ENCODE measurements around the gene LAMA2. TPM values are rescaled to one million over a fixed set of nuclear protein-coding genes. Genes with fewer than 3 reads are reported as not detected.

The LAMA2 gene
- total RNA-seq, 1 experiment from 2014 or later = 4.2 TPM

- Histone ChIP-seq H3K18ac (ENCODE audit: insufficient read length, low read depth, low read length) (no peak overlapping the region), H2BK15ac (ENCODE audit: low read depth, low read length) (no peak overlapping the region), H4K91ac (ENCODE audit: insufficient read length, low read depth, low read length) (no peak overlapping the region), H3K56ac (ENCODE audit: insufficient read length, low read depth, low read length) (no peak overlapping the region), H3K4ac (ENCODE audit: low read depth, low read length) (no peak overlapping the region), H2AK5ac (ENCODE audit: insufficient read length, low read length) (no peak overlapping the region), H2BK5ac (ENCODE audit: insufficient read length, low read length) (no peak overlapping the region), H3K9ac (ENCODE audit: extremely low read depth, insufficient read length, low read length) (no peak overlapping the region), H4K8ac (replicated peaks; ENCODE audit: insufficient read length, low read depth, low read length) (no peak overlapping the region), H3K79me1 (ENCODE audit: insufficient read depth, low read depth, low read length, poor library complexity, severe bottlenecking) (no peaks in the 10 kb centered on the region), H2BK120ac (ENCODE audit: low read depth, low read length, poor library complexity, severe bottlenecking) (no peak overlapping the region), H3K14ac (ENCODE audit: insufficient read depth, low read length) (no peak overlapping the region), H3K23me2 (ENCODE audit: insufficient read length, low read depth, low read length, poor library complexity, severe bottlenecking) (no peaks in the 10 kb centered on the region), H3K4me2 (ENCODE audit: insufficient read depth, insufficient read length, low read length) (no peak overlapping the region), H3K23ac (ENCODE audit: insufficient read length, low read depth, low read length) (no peak overlapping the region), H2BK20ac (ENCODE audit: low read depth, low read length, poor library complexity, severe bottlenecking) (no peak overlapping the region), H4K5ac (ENCODE audit: insufficient read length, low read depth, low read length) (no peak overlapping the region), H2BK12ac (ENCODE audit: insufficient read length, low read depth, low read length) (no peak overlapping the region), H3K4me1 (ENCODE audit: insufficient read depth, low read length) (no peaks in the 10 kb centered on the region; the same call in 1 of the 2 replicates), H4K20me1 (ENCODE audit: control insufficient read depth, insufficient read depth, insufficient read length) (no peaks in the 10 kb centered on the region), H3K9me3 (ENCODE audit: control insufficient read depth, low read depth, low read length) (no peaks in the 10 kb centered on the region), H3K27ac (ENCODE audit: insufficient read length, low read depth, low read length) (no peak overlapping the region), H3K27me3 (ENCODE audit: insufficient read depth, low read length) (no peaks in the 10 kb centered on the region), H2AFZ (ENCODE audit: low read length) (no peak overlapping the region), H3K79me2 (ENCODE audit: insufficient read depth, low read length) (no peaks in the 10 kb centered on the region), H3T11ph (ENCODE audit: low read length) (no peak overlapping the region)
- Mint-ChIP-seq H3K4me1 (peaks cover 17 to 21% of the 10 kb centered on the region in 2 experiments), H3K9me3 (no peaks in the 10 kb centered on the region; a peak in 1 of 5 replicates), H3K36me3 (ENCODE audit: insufficient read depth in 1 of 3, low read depth in 3 of 3) (no peaks in the 10 kb centered on the region), H3K27me3 (ENCODE audit: low read depth) (no peaks in the 10 kb centered on the region), H3K27ac (no peak overlapping the region; a peak in 1 of 7 replicates), H3K4me3 (no peak overlapping the region)
- WGBS (ENCODE audit: extremely low coverage, insufficient read length, low lambda C conversion rate) = no CpG with 5 or more reads among the region's 7 CpGs
- TF ChIP-seq, protein P1, sequence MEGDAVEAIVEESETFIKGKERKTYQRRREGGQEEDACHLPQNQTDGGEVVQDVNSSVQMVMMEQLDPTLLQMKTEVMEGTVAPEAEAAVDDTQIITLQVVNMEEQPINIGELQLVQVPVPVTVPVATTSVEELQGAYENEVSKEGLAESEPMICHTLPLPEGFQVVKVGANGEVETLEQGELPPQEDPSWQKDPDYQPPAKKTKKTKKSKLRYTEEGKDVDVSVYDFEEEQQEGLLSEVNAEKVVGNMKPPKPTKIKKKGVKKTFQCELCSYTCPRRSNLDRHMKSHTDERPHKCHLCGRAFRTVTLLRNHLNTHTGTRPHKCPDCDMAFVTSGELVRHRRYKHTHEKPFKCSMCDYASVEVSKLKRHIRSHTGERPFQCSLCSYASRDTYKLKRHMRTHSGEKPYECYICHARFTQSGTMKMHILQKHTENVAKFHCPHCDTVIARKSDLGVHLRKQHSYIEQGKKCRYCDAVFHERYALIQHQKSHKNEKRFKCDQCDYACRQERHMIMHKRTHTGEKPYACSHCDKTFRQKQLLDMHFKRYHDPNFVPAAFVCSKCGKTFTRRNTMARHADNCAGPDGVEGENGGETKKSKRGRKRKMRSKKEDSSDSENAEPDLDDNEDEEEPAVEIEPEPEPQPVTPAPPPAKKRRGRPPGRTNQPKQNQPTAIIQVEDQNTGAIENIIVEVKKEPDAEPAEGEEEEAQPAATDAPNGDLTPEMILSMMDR (conservative IDR thresholded peaks at IDR 0.05) = no peak
- no peak for DNase-seq
These were observed 563.6 kb downstream of the LAMA2 start for GRCh38 chr6:129446272-129447197.
